HG02678 (cell line): ENCODE measurements around the gene AK3.
"Not testable (repeated sequence)": the region's sequence is repeated elsewhere in the genome, so short reads cannot be mapped to it uniquely, and the experiment has no call there.

ENCODE experiments used
- ATAC-seq: cut with Tn5 transposase; IDR thresholded peaks from one replicate; pipeline ENCODE4 v1.9.1; 2021; ENCODE audit warnings: mild to moderate bottlenecking, moderate library complexity; ENCODE audit not compliant: unreplicated experiment

AK3 gene

GRCh38 chr9:4740638-4741364 is at the start of gene AK3:
TSS of gene AK3 (minus strand) at chr9:4741202. CDS start at chr9:4741087, 115 bp downstream.
- ATAC-seq = peak; percentile 93

GRCh38 chr9:4788703-4789102 is 47.7 kb upstream of the AK3 start:
- no peak for ATAC-seq

GRCh38 chr9:4787876-4788275 is 46.9 kb upstream of the AK3 start:
- ATAC-seq = no peak

GRCh38 chr9:4786599-4786998 is 45.6 kb upstream of the AK3 start:
- no peak for ATAC-seq

GRCh38 chr9:4784403-4784802 is 43.4 kb upstream of the AK3 start:
- no peak for ATAC-seq

- not testable (repeated sequence) for ATAC-seq
Observed at GRCh38 chr9:4783191-4783590, 42.2 kb upstream of the AK3 start.

DNA sequence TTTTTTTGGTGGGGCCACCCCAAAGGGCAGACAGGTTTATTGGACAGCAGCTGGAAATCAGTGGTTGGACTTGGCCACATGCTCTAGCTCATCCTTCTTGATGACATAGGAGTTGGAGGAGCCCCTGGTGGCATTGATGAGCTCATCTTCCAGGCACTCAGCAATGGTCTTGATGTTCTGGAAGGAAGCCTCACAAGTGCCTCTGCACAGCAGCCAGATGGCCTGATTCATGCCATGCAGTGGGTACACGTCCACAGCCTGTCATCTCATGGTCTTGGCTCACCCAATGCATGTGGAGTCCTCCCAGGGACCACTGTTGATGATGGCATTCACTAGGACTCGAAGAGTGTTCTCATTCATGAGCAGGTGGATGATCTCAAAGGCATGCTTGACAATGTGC is 40.4 kb upstream of the AK3 start:
- no peak for ATAC-seq

- no peak for ATAC-seq
Observed at GRCh38 chr9:4780651-4781050, 39.6 kb upstream of the AK3 start.

GRCh38 chr9:4774958-4775357 is 34.0 kb upstream of the AK3 start:
- ATAC-seq = not testable (repeated sequence)

GRCh38 chr9:4774209-4774608 is 33.2 kb upstream of the AK3 start:
- no peak for ATAC-seq

GRCh38 chr9:4771788-4772187 is 30.8 kb upstream of the AK3 start:
- ATAC-seq = no peak

DNA sequence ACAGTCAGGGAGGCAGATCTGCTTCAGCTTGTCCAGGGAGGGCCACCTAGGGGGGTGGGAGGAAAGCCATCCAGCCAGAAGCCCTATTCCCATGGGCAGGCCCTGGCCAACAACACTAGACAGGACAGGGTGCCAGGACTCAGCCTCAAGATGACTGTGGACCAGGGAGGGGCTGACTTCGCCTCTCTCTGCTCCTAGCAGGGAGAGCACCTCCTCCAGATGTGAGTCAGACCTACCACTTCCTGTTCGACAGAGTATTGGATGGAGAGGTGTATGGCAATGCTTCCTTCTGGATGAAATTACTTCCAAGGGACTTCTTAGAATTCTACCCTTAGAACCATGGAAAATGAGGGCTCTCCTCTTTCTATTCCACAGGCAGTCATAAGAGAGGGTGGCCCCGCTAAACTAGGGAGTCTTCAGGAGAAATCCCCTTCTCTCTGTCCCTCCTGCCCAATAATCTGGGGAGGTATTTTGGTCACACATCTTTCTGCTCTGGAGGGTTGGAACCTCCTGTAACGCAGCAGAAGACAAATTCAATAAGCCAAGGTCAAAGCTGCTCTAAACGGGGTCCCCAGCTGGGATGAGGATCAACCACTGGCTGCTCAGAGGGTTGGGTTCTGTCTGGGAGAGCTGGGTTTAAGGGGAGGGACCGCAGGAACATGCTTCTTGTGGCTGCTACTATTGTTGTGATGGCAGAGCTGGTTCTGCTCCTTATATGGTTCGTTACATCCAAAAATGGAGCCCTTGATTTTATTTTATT is 28.5 kb upstream of the AK3 start:
- peak; percentile 51 for ATAC-seq

GRCh38 chr9:4768681-4769080 is 27.7 kb upstream of the AK3 start:
- ATAC-seq = no peak

DNA sequence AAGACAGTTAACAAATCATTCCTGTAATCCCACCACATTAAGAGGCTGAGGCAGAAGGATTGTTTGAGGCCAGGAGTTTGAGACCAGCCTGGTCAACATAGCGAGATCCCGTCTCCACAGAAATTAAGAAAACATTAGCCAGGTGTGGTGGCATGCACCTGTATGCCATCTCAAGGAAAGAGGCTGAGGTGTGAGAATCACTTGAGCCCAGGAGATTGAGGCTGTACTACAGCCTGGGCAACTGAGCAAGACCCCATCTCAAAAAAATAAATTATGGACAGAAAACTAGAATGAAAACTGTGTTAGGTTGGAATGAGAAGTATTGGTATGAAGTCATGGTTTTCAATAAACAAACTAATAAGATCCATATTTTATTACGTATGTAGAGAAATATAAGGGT is 23.0 kb upstream of the AK3 start:
- no peak for ATAC-seq

DNA sequence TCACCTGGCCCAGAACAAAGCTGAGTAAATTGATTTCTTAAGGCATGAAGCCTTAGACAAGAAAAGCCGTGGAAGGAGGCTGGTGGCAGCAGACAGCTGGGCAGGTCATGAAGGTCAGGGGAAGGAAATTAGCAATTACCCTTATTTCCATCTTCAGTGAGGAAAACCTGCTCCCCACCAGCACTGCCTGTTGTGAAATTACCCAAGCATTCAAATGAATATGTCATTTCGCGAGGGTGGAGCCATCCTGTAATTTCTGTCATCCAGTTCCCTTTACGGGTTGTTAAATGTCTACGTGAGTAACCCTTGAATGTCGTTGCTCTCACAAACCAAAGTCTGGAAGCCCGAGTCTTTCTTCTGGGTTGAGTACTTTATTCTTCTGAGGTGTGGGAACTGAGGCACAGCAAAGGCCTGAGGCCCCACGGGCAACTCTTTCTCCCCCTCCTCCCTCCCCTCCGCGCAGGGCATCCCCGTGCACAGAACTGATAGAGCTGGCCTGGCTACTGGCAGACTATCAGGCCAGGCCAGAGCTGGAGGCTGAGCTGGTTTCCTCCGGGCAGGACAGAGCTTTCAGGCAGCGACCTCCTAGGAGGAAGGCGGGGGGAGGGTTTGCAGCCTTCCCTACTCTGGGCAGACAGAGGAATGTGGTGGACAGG is 22.0 kb upstream of the AK3 start:
- ATAC-seq = peak; percentile 21

DNA sequence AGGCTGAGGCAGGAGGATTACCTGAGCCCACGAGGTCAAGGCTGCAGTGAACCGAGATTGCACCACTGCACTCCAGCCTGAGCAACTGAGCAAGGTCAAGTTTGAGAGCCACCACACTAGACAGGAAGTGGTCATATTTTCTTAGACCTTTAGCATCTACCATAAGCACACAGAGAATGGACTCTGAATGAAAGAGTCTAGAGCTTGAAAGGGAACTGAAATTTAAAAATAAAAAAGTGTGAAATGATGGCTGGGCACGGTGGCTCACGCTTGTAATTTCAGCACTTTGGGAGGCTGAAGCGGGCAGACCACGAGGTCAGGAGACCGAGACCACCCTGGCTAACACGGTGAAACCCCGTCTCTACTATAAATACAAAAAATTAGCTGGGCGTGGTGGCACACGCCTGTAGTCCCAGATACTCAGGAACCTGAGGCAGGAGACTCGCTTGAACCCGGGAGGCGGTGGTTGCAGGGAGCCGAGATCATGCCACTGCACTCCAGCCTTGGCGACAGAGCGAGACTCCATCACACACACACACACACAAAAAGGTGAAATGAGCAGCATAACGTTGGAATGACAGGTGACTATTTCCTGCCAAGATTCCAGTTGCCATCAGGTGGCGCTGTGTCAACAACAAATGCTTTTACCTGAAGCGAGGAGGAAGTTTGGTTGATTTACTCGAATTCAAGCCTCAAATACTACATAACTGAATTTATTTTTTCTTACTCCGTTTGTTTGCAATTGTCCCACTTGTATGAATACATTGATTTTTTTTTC is 21.3 kb upstream of the AK3 start:
- ATAC-seq = peak; percentile 87

DNA sequence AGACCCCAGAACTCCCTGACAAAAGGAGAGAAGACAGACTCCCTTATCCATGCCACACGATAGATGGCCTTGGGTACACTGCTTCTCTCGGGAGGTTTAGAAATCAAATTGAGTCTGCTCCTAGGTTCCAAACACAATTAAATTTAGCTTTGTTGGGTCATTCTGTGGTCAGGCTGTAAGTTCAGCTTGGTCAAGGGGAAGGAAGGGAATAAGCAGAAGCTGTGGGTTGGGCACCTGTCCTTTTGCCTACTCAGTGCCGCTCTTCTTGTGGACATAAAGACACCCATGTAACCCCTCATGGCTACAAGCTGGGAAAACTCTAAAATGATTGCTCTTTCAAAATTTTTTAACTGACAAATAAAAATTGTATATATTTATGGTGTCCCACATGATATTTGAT is 19.1 kb upstream of the AK3 start:
- no peak for ATAC-seq

DNA sequence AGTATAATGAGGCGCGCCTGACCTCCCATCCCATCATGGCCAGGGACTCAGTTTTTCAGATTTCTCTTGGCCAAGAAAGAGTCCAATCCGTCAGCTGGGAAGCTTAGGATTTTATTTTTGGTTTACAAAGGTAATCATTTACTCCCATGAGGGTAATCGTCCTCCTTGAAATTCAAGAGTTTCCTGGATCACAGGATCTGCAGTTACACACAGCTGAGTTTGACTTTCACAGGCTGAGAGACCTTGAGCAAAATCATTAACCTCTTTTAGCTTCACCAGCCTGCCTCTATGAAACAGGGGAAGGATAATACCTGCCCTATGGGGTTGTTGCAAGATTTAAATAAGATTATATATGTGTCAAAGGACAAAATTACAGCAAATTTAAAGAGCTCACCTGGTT is 15.4 kb upstream of the AK3 start:
- ATAC-seq = no peak

- ATAC-seq = no peak
Observed at GRCh38 chr9:4755026-4755609, 14.1 kb upstream of the AK3 start.

GRCh38 chr9:4754530-4754929 is 13.5 kb upstream of the AK3 start:
- ATAC-seq = not testable (repeated sequence)
